Measurements from ENCODE around the gene TMX4.

- TF ChIP-seq CTCF (conservative IDR thresholded peaks at IDR 0.05; ENCODE audit: low read depth in 2 of 2): no peak
- no peak for TF ChIP-seq REST (IDR thresholded peaks at IDR 0.05; ENCODE audit: unreplicated experiment)
- TF ChIP-seq POLR2AphosphoS5 (IDR thresholded peaks at IDR 0.05; ENCODE audit: low read depth): no peak
- no peak for TF ChIP-seq EZH2 (IDR thresholded peaks at IDR 0.05; ENCODE audit: low read depth, unreplicated experiment)
- TF ChIP-seq EZH2phosphoT487 (IDR thresholded peaks at IDR 0.05; ENCODE audit: unreplicated experiment): no peak
Measured at GRCh38 chr20:7943891-7944290, 75.7 kb downstream of the TMX4 start.

Measured in GM23338 (cell line).